Measurements from ENCODE around the gene NPNT.

DNA sequence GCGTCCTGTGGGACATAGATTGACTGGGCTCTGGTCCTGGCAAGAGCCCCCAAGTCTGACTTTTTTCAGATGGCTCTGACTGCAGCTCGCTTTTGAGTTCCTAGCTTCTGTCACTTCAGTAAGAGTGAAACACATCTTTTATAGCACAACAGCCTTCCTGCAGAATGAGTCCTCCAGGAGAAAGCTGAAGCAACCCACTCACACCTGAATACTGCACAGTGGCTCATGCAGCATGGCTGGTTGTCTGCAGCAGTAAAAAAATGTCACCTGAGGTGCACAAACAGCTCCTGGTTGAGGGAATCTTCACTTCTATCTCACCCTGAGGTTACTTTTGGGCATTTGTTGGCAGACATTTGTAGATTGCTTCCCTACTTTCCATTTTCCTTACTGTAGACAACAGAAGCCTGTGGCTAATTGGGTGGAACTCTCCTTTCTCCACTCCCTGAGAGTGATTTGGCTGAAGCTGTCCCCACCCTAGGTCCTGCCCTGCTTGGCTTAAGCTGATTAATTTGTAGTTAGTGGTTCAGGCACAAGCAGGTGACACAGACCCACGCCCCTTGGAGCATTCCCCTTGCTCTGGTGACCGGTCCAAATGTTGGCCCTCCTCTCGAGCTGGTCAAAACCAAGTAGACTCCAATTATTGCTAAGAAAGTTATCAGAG is 99.7 kb downstream of the NPNT start:
- TF ChIP-seq EZH2 (IDR thresholded peaks at IDR 0.05) (no peak), EZH2phosphoT487 (IDR thresholded peaks at IDR 0.05) (no peak)
- TF ChIP-seq, protein P1, sequence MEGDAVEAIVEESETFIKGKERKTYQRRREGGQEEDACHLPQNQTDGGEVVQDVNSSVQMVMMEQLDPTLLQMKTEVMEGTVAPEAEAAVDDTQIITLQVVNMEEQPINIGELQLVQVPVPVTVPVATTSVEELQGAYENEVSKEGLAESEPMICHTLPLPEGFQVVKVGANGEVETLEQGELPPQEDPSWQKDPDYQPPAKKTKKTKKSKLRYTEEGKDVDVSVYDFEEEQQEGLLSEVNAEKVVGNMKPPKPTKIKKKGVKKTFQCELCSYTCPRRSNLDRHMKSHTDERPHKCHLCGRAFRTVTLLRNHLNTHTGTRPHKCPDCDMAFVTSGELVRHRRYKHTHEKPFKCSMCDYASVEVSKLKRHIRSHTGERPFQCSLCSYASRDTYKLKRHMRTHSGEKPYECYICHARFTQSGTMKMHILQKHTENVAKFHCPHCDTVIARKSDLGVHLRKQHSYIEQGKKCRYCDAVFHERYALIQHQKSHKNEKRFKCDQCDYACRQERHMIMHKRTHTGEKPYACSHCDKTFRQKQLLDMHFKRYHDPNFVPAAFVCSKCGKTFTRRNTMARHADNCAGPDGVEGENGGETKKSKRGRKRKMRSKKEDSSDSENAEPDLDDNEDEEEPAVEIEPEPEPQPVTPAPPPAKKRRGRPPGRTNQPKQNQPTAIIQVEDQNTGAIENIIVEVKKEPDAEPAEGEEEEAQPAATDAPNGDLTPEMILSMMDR (IDR thresholded peaks at IDR 0.05): no peak

Measured in neural progenitor cell (in vitro differentiated cells).